GM19328 (cell line): Measurements from ENCODE around the gene MLKL.
"Not testable (repeated sequence)": the region's sequence is repeated elsewhere in the genome, so short reads cannot be mapped to it uniquely, and the experiment has no call there.

ENCODE experiments used
- ATAC-seq: cut with Tn5 transposase; IDR thresholded peaks from one replicate; pipeline ENCODE4 v1.9.1; 2021; ENCODE audit warnings: mild to moderate bottlenecking, moderate library complexity; ENCODE audit not compliant: unreplicated experiment

MLKL gene

DNA sequence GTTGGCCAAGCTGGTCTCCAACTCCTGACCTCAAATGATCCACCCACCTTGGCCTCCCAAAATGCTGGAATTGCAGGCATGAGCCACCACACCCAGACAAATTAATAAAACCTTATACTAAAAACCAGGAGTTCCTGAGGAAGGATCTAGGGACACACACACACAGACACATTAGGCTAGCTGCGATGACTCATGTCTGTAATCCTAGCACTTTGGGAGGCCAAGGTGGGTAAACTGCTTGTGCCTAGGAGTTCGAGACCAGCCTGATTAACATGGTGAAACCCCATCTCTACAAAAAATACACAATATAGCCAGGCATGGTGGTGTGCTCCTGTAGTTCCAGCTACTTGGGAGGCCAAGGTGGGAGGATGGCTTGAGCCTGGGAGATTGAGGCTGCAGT lies 47.8 kb downstream of the MLKL start:
- not testable (repeated sequence) for ATAC-seq

DNA sequence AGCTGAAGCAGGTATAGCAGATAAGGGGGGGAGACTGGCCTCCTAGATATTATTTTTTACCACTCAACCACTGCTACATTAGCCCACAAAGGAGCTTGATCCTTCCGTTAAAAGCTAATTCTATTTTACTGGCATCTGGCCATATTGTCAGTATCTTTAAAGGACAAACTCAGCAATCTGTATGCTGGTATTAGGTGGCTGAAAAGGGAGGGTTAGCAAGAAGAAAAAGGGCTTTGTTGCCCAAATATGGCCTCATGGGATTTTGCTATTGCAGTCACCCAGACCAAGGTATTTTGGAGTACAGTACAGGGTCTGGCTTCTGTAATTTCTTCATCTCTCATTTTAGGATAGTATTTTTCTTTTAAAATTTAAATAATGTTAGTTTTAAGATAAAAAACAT lies 48.4 kb downstream of the MLKL start:
- ATAC-seq: no peak

DNA sequence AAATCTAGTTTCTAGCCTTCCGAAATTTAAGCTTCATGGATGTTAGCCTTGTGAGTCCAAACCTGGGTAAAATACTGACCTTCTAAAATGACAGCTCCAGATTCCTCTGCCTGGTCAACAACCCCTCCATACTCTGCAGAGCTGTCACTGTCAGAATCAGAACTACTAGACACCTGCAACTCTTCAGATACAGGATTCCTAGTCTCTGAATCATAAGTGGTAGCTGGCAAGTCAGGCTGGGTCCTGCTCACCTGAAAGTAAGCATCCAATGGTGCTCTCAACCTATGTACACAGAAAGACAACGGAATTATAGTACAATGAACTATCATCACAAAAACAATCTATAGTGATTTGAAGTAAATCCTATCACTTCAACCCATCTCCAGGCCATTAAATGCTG lies 48.8 kb downstream of the MLKL start:
- no peak for ATAC-seq

GRCh38 chr16:74650966-74651567 lies 49.6 kb downstream of the MLKL start:
- no peak for ATAC-seq

DNA sequence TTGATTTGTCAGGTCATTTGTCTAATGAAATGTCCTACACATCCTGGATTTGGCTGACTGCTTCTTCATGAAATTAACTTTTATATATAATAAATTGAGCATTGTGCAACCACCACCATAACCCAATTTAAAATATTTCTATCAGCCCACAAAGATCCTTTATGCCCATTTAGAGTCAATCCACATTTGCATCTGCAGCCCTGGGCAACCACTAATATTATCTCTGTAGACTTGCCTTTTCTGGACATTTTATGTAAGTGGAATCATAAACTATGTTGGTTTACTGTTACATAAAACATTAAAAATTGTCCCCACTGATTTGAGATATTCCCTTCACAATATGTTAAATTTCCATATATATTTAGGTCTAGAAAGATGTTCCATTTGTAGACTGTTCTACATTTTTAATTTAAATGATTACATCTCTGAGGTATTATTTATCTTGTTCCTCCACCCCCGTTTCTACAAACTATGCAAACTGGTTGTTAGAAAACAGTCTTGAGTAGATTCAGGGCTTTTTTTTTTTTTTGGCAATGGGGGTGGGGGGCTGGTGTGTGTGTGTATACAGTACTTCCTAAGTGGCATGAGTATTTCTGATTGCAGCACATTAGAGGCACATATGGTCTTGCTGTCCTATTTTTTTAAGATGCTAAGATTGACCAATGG lies 50.7 kb downstream of the MLKL start:
- ATAC-seq: no peak

DNA sequence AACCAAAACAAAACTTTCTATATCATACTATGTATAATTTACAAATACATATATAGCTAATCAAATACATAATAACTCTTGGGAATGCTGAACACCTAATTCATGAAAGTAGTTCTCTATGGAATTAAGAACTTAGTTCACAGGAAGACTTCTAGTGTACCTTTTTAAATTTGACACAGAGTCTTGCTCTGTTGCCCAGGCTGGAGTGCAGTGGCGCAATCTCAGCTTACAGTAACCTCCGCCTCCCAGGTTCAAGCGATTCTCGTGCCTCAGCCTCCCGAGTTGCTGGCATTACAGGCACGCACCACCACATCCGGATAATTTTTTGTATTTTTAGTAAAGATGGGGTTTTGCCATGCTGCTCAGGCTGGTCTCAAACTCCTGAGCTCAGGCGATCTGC lies 58.7 kb downstream of the MLKL start:
- ATAC-seq: no peak

- ATAC-seq: no peak
Observed at GRCh38 chr16:74637742-74638453, 62.8 kb downstream of the MLKL start.

GRCh38 chr16:74635303-74635702 lies 65.4 kb downstream of the MLKL start:
- ATAC-seq: no peak

DNA sequence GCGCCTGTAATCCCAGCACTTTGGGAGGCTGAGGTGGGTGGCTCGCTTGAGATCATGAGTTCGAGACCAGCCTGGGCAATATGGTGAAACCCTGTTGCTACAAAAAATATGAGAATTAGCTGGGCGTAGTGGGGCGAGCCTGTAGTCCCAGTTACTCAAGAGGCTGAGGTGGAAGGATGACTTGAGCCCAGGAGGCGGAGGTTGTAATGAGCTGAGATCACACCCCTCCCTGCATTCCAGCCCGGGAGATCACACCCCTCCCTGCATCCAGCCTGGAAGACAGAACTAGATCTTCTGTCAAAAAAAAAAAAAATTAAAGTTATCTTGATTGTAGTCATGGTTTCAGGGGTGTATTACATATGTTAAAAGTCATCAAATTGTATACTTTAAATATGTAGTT lies 67.0 kb downstream of the MLKL start:
- no peak for ATAC-seq

DNA sequence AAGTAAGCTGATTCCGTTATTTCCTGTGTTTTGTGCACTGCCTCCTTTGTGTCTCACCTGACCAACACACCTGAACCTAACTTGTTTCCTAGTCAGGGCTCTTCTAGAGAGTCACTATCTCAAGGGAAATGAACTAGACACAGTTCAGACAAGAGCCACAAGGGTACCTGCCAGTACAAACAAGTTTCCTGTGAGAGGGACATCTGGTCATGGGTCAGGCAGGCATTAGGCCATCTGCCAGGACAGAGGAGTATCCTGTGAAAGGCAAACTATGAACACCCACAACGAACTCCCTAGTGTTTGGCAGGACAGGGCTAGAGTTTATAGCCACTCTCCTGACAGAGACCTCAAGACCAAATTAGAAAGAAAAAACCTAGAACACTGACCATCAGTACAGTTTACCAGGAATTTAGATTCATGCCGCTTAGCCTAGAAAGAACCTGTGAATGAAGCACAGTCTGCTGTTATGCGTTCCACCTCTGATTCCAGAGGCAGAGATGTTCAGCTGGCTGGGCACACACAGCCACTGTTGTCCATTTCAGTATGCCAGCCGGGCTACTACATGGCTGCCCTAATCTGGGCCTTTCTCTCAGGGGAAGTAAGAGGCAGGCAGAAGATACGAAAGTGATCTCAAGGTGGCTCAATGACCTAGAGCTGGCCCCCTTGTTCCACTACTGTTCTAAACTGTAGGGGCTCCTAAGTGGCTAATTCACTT lies 73.0 kb downstream of the MLKL start:
- ATAC-seq: no peak

GRCh38 chr16:74626741-74627416 lies 73.8 kb downstream of the MLKL start:
- ATAC-seq: no peak

- ATAC-seq: no peak
Observed at GRCh38 chr16:74625500-74626350, 74.9 kb downstream of the MLKL start.

GRCh38 chr16:74623839-74624235 lies 76.8 kb downstream of the MLKL start:
- no peak for ATAC-seq

DNA sequence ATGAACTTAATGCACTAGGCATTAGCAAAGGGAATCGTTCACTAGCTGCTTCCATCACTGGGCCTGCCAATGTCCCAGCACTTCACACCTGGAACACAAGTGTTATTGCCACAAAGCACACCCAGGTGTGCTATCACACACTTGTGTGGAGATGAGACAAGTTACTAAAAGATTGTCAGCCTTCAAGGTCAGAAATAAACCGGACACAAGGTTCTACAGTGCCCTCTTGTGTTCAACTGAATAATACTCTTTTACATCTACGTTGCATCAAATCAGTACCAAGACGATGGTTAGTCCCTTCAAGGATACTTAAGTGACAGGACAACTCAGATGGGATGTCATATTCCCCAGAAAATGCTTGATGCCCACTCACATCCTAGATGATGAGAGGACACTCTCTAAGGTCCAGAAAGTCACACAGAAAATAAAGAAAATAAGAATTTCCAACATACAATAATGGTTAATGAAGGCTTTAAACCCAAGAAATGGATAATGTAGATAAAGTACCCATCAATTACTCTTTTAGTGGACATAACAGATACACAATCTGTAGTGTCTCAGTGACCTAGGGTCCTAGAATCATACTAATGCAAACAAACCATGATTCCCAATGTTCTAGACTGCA lies 77.3 kb downstream of the MLKL start:
- ATAC-seq: no peak

GRCh38 chr16:74622005-74622404 lies 78.7 kb downstream of the MLKL start:
- no peak for ATAC-seq
